Measurements from ENCODE around the gene TRIM6.
"Not testable (repeated sequence)": the region's sequence is repeated elsewhere in the genome, so short reads cannot be mapped to it uniquely, and the experiment has no call there.

TRIM6 gene

GRCh38 chr11:5604896-5605295, 8.5 kb downstream of the TRIM6 start:
- DNase-seq = no peak

DNA sequence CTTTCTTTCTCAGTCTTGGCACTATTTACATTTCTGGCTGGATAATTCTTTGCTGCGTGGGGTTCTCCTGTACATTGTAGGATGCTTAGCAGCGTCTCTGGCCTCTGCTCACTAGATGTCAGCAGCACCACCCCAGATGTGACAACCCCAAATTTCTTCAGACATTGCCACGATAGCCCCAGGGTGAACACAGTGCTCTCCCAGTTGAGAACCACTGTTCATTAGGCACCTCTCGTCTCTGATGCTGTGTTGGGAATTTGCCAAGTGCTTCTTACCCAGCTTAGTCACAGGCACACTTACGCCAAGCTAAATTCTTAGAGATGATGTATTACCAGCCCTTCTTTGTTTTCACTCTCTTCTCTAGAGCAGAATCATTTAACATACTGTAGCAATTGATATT, 9.4 kb downstream of the TRIM6 start:
- DNase-seq = no peak

GRCh38 chr11:5608808-5609207, 12.4 kb downstream of the TRIM6 start:
- DNase-seq = no peak

DNA sequence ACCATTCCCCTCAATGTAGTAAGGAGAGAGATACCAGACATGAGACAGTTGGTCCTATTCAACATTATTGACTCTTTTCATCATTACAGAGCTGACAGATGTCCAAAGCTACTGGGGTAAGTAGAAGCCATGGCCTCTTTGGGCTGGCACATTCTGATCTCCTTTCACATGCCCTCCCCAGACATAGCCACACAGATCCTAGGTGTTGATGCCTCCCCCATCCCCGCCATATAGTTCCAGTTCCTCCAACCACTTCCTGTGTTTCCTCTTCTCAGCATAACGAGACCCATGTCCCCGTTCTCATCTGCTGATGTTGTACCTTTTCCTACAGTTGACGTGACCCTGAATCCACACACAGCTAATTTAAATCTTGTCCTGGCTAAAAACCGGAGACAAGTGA, 14.0 kb downstream of the TRIM6 start:
- DNase-seq = no peak

DNA sequence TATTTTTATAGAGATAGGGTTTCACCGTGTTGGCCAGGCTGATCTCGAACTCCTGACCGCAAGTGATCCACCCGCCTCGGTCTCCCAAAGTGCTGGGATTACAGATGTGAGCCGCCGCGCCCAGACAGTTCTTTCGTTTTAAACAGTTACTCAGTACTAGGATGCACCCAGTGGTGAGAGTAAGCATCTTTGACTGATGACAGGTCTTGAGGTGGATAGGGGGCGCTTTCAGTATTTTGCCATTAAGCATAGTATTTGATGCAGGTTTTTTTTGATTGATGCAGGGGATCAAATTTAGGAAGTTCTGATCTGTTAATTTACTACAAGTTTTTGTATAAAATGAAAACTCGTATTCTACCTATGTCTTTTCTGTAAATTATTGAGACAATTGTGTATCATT, 15.2 kb downstream of the TRIM6 start:
- no peak for DNase-seq

DNA sequence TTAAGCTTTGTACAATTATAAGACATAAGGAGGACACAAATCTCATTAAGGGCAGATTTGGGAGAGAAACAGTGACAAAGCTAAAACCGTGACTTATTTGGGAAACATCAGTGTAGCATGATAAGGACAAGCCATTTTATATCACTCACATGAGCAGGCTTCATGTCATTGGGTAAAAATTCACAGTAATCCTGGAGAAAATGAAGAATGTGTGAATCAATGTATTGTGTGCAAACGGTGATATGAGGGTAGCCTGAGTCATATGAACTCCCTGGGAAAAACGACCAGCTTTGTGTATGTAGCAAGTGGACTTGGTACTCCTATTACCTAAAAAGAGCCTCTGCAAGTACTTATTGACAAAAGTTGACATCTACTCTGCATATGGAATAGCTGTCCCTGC, 22.4 kb downstream of the TRIM6 start:
- DNase-seq = no peak

- DNase-seq = peak in 1 of 2 experiments; percentile 3
Measured at GRCh38 chr11:5620651-5621521, 24.4 kb downstream of the TRIM6 start.

DNA sequence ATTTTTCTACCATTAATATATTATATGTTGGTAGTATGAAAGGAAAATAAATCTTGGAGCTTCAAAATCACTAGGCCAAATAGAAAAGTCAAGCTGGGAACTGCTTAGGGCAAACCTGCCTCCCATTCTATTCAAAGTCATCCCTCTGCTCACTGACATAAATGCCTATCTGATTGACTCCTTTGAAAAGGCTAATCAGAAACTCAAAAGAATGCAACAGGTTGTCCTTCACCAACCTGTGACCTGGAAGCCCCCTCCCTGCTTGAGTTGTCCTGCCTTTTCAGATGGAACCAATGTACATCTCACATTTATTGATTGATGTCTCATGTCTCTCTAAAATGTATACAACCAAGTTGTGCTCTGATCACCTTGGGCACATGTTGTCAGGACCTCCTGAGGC, 25.1 kb downstream of the TRIM6 start:
- DNase-seq = no peak

DNA sequence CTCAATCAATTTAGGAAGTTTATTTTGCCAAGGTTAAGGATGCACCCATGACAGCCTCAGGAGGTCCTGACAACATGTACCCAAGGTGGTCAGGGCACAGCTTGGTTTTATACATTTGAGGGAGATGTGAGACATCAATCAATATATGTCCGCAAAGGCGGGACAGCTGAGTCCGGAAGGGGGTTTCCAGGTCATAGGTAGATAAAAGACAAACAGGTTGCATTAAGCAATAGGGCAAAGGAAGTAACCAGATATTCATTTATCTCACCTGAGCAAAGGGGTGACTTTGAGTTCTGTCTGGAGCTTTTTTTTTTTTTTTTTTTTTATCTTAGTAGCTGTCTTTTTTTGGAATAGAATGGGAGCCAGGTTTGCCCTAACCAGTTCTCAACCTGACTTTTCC, 26.4 kb downstream of the TRIM6 start:
- DNase-seq = no peak

GRCh38 chr11:5624489-5625279, 28.2 kb downstream of the TRIM6 start, which contains the start of gene TRIM34:
TRIM34 (plus strand) TSS chr11:5625001; CDS start chr11:5632332, 7,331 bp downstream.
- no peak for DNase-seq

- DNase-seq = no peak
Measured at GRCh38 chr11:5625281-5625680, 28.8 kb downstream of the TRIM6 start.

DNA sequence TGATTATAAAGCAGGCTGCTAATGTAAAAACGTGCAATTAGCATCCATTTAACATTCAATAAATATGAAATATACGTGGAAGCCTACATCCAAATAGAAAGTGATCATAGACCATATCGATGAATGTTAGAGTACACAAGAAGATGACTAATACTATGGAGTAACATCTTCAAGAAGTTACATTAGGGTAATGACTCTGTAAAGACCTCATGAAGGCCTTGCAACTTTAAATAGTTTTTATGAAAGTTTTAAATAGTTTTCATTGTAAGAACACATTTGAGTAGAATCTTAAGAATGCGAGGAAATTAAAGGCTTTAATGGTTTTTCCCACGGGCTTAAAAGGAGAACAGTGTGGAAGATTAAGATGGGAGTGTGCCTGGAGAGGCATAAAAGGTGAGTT, 29.8 kb downstream of the TRIM6 start:
- DNase-seq = no peak

GRCh38 chr11:5631417-5631816, 35.0 kb downstream of the TRIM6 start:
- DNase-seq = no peak

DNA sequence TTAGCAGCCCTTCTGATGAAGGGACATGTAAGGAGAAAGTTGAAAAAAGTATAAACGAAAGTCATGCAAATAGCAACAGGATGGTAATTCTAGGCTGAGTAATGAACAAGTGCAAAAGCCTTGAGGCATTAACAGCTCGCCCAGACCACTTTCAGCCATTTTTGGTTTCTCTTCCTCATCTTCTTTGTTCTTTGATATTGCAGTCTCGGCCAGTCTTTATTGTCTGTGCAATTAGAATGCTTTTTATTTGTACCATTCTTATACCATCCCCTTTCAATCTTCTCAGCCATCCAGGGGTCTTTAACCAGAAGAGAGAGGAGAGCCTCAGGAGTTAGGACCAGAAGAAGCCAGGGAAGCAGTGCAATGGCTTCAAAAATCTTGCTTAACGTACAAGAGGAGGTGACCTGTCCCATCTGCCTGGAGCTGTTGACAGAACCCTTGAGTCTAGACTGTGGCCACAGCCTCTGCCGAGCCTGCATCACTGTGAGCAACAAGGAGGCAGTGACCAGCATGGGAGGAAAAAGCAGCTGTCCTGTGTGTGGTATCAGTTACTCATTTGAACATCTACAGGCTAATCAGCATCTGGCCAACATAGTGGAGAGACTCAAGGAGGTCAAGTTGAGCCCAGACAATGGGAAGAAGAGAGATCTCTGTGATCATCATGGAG, 35.7 kb downstream of the TRIM6 start:
- no peak for DNase-seq

GRCh38 chr11:5639953-5640352, 43.5 kb downstream of the TRIM6 start:
- DNase-seq = no peak

DNA sequence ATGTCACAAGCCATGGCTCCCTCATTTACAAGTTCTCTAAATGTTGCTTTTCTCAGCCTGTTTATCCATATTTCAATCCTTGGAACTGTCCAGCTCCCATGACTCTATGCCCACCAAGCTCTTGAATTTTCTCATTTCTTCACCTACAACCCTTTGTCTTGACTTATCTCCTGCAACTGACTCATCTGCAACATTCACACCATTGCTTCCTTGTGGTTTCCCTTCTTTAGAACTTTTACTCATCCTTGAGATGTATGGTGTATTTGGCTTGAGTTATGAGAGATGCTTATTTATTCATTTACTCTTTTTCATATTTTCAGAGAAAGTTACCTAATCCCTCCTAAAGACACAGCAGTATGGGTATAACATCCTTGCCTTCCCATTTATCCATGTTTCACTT, 47.1 kb downstream of the TRIM6 start:
- DNase-seq = no peak

DNA sequence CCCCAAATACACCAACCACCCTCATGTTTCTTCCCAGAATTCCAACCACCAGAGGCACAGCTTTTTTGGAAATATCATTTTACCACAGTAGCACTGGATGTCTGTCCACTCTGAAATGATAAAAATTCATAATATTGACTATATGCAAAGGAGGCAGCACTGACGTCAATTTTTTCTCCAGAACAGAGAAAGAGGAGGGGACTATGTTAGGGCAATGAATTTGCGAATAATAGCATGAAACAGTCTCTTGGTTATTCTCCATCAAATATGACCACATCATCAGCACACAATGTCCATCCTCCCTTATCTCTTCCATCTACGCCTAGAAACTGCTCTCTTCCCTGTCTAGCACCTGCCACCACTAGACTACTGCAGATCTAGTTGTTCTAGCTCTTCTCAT, 49.7 kb downstream of the TRIM6 start:
- no peak for DNase-seq

GRCh38 chr11:5655474-5655873, 59.0 kb downstream of the TRIM6 start:
- no peak for DNase-seq

DNA sequence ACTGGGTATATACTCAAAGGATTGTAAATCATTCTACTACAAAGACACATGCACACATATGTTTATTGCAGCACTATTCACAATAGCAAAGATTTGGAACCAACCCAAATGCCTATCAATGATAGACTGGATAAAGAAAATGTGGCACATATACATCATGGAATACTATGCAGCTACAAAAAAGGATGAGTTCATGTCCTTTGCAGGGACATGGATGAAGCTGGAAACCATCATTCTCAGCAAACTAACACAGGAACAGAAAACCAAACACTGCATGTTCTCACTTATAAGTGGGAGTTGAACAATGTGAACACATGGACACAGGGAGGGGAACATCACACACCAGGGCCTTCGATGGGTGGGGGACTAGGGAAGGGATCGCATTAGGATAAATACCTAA, 60.5 kb downstream of the TRIM6 start:
- DNase-seq = not testable (repeated sequence)

- no peak for DNase-seq
Measured at GRCh38 chr11:5658318-5658717, 61.9 kb downstream of the TRIM6 start.

Measured in SHP77 (cell line).